NB4 (cell line): Measurements from ENCODE around the gene GALNS.

Experiments
- DNase-seq: peaks from one replicate; pipeline ENCODE4 v3.0.0; 2010; ENCODE audit warnings: low read depth
- H3K4me3 ChIP-seq: one replicate; pipeline ENCODE4 v1.5.1; 2011; ENCODE audit warnings: mild to moderate bottlenecking, low read depth, low read length, moderate library complexity
- CTCF ChIP-seq: IDR thresholded peaks from one replicate; pipeline ENCODE4 v1.5.1; 2012; ENCODE audit warnings: low read depth, low read length
- MYC ChIP-seq: IDR thresholded peaks from 2 replicates; pipeline ENCODE4 v1.6.1; 2011; ENCODE audit warnings: low read depth, low read length
- POLR2A ChIP-seq: IDR thresholded peaks from 2 replicates; pipeline ENCODE4 v1.6.1; 2011; ENCODE audit warnings: mild to moderate bottlenecking; ENCODE audit not compliant: insufficient read length; ENCODE audit errors: extremely low read depth
- TF ChIP-seq, protein P1 (sequence below): IDR thresholded peaks from 2 replicates; pipeline ENCODE4 v1.6.1; 2011; ENCODE audit warnings: low read depth, low read length

GALNS gene

DNA sequence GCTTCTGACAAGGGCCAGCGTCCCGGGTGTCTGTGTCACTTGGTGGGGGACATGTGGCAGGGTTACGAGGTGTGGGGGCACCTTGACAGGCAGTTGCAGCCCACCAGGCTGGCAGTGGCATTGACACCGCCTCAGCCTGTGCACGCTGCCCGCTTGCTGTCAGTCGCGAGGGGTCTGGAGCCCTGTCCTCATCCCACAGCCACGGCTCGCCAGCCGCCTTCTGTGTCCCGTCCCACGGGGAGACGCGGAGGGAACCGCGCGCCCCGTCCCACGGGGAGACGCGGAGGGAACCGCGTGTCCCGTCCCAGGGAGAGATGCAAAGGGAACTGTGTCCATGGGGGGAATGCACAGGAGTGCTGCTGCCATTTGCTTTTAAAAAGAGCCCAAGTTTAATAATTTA is 6.2 kb upstream of the GALNS start:
- TF ChIP-seq CTCF (no peak), MYC (no peak), POLR2A (no peak)
- TF ChIP-seq, protein P1, sequence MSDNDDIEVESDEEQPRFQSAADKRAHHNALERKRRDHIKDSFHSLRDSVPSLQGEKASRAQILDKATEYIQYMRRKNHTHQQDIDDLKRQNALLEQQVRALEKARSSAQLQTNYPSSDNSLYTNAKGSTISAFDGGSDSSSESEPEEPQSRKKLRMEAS = no peak
- no peak overlapping the region for H3K4me3 ChIP-seq
- DNase-seq = no peak

GRCh38 chr16:88861359-88861758 is 4.6 kb upstream of the GALNS start:
- TF ChIP-seq, protein P1 = no peak
- TF ChIP-seq MYC (no peak), POLR2A (no peak), CTCF (no peak)
- H3K4me3 ChIP-seq = no peak overlapping the region
- DNase-seq = no peak

DNA sequence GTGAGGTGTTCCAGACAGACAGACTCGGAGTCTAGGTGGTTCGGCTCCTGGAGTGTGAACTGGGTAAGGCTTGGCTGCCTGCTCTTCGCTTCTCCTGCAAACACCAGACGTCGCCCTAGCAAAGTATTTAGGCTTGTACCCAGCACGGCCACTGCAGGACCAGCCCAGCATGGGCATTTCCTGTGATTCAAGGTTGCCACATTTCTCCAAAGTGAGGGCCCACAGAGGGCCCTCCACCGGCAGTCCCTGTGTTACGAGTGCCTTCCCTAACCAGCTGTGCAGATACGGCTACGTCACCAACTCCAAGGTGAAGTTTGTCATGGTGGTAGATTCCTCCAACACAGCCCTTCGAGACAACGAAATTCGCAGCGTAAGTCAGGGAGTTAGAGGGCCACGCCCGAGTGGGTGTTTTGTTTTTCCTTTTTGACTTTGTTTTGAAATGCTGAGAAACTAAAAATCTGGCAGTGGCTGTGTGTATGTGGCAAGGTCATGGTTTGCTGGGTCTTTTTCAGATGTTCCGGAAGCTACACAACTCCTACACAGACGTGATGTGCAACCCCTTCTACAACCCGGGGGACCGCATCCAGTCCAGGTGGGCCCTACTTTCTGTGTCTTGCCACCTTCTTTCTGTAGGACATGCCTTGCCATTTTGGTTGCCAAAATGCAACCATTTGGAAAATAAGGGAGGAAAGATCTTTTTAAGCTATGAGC is 2.8 kb upstream of the GALNS start:
- DNase-seq = no peak
- no peak overlapping the region for H3K4me3 ChIP-seq
- no peak for TF ChIP-seq MYC
- no peak for TF ChIP-seq CTCF
- TF ChIP-seq POLR2A = no peak
- TF ChIP-seq, protein P1 = no peak

DNA sequence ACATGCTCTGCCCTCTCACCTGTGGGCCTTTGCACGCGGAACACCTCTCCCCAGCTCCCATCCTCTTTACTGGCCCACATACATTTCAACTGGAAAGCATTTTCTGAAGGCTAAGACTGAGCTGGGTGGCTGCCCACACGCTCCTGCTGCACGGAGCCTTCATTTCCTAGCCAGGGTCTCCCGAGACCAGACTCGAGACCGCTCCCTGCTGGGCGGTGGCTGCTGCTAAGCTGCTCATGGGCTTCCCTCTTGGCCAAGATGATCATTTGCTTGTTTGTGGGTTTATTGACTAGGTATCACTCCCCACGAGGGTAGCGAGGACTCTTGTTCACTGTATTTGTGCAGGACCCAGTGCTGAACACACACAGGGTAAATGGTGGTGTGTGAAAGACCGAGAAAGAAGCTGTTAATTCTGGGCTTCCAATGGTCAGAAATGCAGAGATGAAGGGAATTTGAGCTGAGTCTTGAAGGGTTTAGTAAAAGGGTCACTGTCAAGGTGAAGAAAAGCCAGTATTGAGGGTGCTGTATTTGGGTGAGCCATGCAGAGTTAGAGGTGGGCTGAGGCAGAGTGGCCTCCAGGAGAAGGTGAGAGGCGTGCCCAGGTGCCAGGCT is 1.1 kb upstream of the GALNS start:
- DNase-seq = peak; percentile 93
- peak overlapping the region; percentile 85 for H3K4me3 ChIP-seq
- TF ChIP-seq CTCF (peak; percentile 92), POLR2A (no peak), MYC (peak; percentile 53)
- TF ChIP-seq, protein P1 = peak; percentile 73

DNA sequence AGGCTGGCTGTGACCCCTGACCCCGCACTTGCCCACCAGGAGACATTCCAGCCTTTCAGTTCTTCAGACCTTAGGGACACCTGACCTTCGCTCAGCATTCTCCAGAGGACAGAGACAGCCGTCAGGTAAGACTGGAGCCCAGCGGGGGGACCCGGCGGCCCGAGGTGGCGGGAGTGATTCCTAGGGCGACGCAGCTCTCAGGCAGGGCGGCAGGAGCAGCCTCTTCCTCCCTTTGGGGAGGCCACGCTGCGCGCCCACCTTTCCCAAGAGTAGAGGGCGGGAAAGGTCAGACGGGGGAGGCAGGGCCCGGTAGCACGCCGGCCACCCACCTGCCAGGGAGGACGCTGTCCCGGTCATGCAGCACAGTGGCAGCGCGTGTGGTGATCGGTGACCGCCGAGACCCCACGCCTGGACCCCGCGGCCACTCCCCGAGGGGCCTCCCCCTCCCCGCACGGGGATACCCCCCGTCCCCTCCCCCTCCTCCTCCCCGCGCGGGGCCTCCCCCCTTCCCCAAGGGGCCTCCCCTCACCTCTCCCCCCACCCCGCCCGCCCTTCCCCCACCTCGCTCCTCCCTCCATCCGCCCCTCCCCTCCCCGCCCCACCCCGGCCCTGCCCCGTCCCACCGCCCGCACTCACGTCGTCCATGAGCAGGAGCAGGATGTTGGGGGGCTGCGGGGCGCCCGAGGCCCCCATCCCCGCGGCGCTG is 472 bp downstream of the GALNS start:
- TF ChIP-seq, protein P1 = no peak
- TF ChIP-seq MYC = no peak
- TF ChIP-seq CTCF = no peak
- TF ChIP-seq POLR2A = no peak
- no peak for DNase-seq
- H3K4me3 ChIP-seq = peak overlapping the region; percentile 46
